LNCaP clone FGC (cell line): Measurements from ENCODE around the gene CLASRP.
"Not testable (repeated sequence)": the region's sequence is repeated elsewhere in the genome, so short reads cannot be mapped to it uniquely, and the experiment has no call there.

Experiments
- DNase-seq: peaks from one replicate; pipeline ENCODE4 v3.0.0-alpha.2; 2011; ENCODE audit warnings: low read depth
- H3K4me3 ChIP-seq: 2 replicates; pipeline ENCODE4 v1.5.1; 2011; ENCODE audit warnings: mild to moderate bottlenecking, low read depth, low read length, control low read depth
- TF ChIP-seq, protein P1 (sequence below): IDR thresholded peaks from 2 replicates; pipeline ENCODE4 v1.5.1; 2012; ENCODE audit warnings: mild to moderate bottlenecking; ENCODE audit not compliant: control insufficient read depth, insufficient read depth; ENCODE audit errors: extremely low read depth

Gene CLASRP

DNA sequence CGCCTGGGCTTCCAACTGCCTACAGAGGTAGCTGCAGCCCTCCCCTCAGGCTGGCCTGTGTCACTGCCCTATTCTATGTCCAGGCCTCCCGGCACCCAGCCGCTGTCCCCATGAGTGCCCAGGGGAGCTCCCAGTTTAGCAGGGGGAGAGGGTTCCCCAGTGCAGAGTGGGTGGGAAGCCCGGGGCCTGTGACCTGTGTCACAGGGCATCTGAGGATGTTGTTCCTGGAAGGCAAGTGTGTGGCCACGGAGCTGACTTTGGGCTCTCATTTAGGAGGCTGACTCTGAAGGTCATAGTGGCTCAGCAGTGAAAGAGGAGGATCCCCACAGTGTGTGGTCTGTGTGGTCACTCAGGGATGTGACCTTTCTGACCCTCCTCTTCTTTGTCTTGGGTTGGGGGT is 79.3 kb downstream of the CLASRP start:
- no peak for DNase-seq
- no peak overlapping the region for H3K4me3 ChIP-seq
- TF ChIP-seq, protein P1, sequence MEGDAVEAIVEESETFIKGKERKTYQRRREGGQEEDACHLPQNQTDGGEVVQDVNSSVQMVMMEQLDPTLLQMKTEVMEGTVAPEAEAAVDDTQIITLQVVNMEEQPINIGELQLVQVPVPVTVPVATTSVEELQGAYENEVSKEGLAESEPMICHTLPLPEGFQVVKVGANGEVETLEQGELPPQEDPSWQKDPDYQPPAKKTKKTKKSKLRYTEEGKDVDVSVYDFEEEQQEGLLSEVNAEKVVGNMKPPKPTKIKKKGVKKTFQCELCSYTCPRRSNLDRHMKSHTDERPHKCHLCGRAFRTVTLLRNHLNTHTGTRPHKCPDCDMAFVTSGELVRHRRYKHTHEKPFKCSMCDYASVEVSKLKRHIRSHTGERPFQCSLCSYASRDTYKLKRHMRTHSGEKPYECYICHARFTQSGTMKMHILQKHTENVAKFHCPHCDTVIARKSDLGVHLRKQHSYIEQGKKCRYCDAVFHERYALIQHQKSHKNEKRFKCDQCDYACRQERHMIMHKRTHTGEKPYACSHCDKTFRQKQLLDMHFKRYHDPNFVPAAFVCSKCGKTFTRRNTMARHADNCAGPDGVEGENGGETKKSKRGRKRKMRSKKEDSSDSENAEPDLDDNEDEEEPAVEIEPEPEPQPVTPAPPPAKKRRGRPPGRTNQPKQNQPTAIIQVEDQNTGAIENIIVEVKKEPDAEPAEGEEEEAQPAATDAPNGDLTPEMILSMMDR: no peak

DNA sequence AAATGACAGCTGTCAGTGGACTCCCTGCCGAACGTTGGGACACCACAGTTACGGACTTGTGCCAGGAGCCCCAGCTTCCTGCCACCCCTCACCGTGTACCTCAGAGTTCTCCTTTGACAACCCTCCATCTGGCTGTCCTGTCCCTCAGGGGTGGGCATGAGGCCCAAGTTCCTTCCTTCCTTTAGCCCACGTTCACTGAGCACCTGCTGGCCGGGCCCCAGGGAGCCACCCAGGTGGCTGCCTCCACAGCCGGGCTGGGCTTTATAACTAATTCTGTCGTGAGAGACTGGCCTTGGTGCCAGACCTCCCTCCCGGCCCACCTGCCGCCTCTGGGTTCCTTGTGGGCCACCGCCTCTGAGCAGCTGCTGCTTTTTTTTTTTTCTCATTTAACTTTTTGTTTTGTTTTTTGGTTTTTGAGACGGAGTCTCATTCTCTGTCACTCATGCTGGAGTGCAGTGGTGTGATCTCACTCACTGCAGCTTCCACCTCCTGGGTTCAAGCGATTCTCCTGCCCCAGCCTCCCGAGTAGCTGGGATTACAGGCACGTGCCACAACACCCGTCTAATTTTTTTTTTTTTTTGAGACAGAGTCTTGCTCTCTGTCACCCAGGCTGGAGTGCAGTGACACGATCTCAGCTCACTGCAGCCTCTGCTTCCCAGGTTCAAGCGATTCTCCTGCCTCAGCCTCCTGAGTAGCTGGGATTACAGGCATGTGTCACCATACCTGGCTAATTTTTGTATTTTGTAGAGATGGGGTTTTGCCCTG is 79.9 kb downstream of the CLASRP start:
- DNase-seq, H3K4me3 ChIP-seq: not testable (repeated sequence)

DNA sequence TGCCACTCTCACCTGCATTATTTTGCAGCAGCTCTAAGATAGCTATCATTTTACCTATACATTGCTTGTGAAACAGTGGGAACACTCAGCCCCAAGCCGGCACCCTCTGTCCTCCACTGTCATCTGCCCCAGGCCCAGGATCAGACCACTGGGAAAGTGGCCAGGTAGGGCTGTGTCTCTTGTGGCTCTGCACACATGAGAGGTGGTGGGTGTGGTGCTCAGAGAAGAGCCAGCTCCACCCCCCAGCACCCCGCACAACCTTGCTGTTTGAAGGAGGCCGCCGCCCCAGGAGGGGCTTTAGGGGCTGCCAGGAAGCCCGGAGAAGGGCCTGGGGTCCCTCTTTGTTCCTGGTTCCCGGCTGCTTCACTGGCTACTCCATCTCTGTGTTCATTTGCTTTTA is 80.7 kb downstream of the CLASRP start:
- no peak overlapping the region for H3K4me3 ChIP-seq
- TF ChIP-seq, protein P1: no peak
- no peak for DNase-seq
